ENCODE measurements around the gene RAMACL.

GRCh38 chr6:166566026-166567011 is 20.2 kb downstream of the RAMACL start:
- TF ChIP-seq, protein P1, sequence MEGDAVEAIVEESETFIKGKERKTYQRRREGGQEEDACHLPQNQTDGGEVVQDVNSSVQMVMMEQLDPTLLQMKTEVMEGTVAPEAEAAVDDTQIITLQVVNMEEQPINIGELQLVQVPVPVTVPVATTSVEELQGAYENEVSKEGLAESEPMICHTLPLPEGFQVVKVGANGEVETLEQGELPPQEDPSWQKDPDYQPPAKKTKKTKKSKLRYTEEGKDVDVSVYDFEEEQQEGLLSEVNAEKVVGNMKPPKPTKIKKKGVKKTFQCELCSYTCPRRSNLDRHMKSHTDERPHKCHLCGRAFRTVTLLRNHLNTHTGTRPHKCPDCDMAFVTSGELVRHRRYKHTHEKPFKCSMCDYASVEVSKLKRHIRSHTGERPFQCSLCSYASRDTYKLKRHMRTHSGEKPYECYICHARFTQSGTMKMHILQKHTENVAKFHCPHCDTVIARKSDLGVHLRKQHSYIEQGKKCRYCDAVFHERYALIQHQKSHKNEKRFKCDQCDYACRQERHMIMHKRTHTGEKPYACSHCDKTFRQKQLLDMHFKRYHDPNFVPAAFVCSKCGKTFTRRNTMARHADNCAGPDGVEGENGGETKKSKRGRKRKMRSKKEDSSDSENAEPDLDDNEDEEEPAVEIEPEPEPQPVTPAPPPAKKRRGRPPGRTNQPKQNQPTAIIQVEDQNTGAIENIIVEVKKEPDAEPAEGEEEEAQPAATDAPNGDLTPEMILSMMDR (IDR thresholded peaks at IDR 0.05; ENCODE audit: poor library complexity, severe bottlenecking), result no peak
- TF ChIP-seq TAF1 (IDR thresholded peaks at IDR 0.05; ENCODE audit: low read depth), result no peak
- TF ChIP-seq EZH2 (IDR thresholded peaks at IDR 0.05; ENCODE audit: borderline replicate concordance, insufficient read depth, low read length, poor library complexity, severe bottlenecking), result no peak
- TF ChIP-seq, protein P2, sequence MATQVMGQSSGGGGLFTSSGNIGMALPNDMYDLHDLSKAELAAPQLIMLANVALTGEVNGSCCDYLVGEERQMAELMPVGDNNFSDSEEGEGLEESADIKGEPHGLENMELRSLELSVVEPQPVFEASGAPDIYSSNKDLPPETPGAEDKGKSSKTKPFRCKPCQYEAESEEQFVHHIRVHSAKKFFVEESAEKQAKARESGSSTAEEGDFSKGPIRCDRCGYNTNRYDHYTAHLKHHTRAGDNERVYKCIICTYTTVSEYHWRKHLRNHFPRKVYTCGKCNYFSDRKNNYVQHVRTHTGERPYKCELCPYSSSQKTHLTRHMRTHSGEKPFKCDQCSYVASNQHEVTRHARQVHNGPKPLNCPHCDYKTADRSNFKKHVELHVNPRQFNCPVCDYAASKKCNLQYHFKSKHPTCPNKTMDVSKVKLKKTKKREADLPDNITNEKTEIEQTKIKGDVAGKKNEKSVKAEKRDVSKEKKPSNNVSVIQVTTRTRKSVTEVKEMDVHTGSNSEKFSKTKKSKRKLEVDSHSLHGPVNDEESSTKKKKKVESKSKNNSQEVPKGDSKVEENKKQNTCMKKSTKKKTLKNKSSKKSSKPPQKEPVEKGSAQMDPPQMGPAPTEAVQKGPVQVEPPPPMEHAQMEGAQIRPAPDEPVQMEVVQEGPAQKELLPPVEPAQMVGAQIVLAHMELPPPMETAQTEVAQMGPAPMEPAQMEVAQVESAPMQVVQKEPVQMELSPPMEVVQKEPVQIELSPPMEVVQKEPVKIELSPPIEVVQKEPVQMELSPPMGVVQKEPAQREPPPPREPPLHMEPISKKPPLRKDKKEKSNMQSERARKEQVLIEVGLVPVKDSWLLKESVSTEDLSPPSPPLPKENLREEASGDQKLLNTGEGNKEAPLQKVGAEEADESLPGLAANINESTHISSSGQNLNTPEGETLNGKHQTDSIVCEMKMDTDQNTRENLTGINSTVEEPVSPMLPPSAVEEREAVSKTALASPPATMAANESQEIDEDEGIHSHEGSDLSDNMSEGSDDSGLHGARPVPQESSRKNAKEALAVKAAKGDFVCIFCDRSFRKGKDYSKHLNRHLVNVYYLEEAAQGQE (IDR thresholded peaks at IDR 0.05; ENCODE audit: borderline replicate concordance), result no peak
- no peak for TF ChIP-seq MXI1 (conservative IDR thresholded peaks at IDR 0.05; ENCODE audit: poor library complexity, severe bottlenecking)
- TF ChIP-seq RAD21 (conservative IDR thresholded peaks at IDR 0.05), result no peak
- no peak for TF ChIP-seq EP300 (conservative IDR thresholded peaks at IDR 0.05; ENCODE audit: poor library complexity, severe bottlenecking)
- no peak for TF ChIP-seq POLR2AphosphoS5 (IDR thresholded peaks at IDR 0.05)
